ENCODE results near the gene NT5DC2.

The NT5DC2 gene

GRCh38 chr3:52490035-52490938, 43.4 kb downstream of the NT5DC2 start:
- TF ChIP-seq CEBPB (IDR thresholded peaks at IDR 0.05) (no peak), TCF12 (IDR thresholded peaks at IDR 0.05; ENCODE audit: low read depth) (no peak), FOXM1 (IDR thresholded peaks at IDR 0.05; ENCODE audit: borderline replicate concordance, low read depth) (no peak), EGR1 (IDR thresholded peaks at IDR 0.05) (no peak), USF1 (IDR thresholded peaks at IDR 0.05) (no peak), ZBTB7A (IDR thresholded peaks at IDR 0.05; ENCODE audit: low read depth) (no peak), CREB1 (IDR thresholded peaks at IDR 0.05; ENCODE audit: low read depth) (no peak), TEAD4 (IDR thresholded peaks at IDR 0.05) (no peak)

GRCh38 chr3:52489453-52489852, 44.2 kb downstream of the NT5DC2 start:
- TF ChIP-seq YY1 (IDR thresholded peaks at IDR 0.05; ENCODE audit: low read depth) (no peak), EGR1 (IDR thresholded peaks at IDR 0.05) (no peak), CEBPB (IDR thresholded peaks at IDR 0.05) (no peak), USF1 (IDR thresholded peaks at IDR 0.05) (no peak), TEAD4 (IDR thresholded peaks at IDR 0.05) (no peak), TAF1 (IDR thresholded peaks at IDR 0.05; ENCODE audit: low read depth) (no peak), ZBTB7A (IDR thresholded peaks at IDR 0.05; ENCODE audit: low read depth) (no peak), RAD21 (IDR thresholded peaks at IDR 0.05; ENCODE audit: low read depth) (no peak), MAX (IDR thresholded peaks at IDR 0.05) (no peak), FOXM1 (IDR thresholded peaks at IDR 0.05; ENCODE audit: borderline replicate concordance, low read depth) (no peak), TCF12 (IDR thresholded peaks at IDR 0.05; ENCODE audit: low read depth) (no peak), EP300 (IDR thresholded peaks at IDR 0.05; ENCODE audit: borderline replicate concordance) (no peak), REST (IDR thresholded peaks at IDR 0.05; ENCODE audit: low read depth) (no peak), NFIC (IDR thresholded peaks at IDR 0.05) (no peak), CREB1 (IDR thresholded peaks at IDR 0.05; ENCODE audit: low read depth) (no peak)

GRCh38 chr3:52488746-52489145, 44.9 kb downstream of the NT5DC2 start:
- no peak for TF ChIP-seq TAF1 (IDR thresholded peaks at IDR 0.05; ENCODE audit: low read depth)
- TF ChIP-seq CEBPB (IDR thresholded peaks at IDR 0.05), result no peak
- no peak for TF ChIP-seq EGR1 (IDR thresholded peaks at IDR 0.05)
- TF ChIP-seq ZBTB7A (IDR thresholded peaks at IDR 0.05; ENCODE audit: low read depth), result no peak
- no peak for TF ChIP-seq RAD21 (IDR thresholded peaks at IDR 0.05; ENCODE audit: low read depth)
- no peak for TF ChIP-seq TCF12 (IDR thresholded peaks at IDR 0.05; ENCODE audit: low read depth)
- TF ChIP-seq NFIC (IDR thresholded peaks at IDR 0.05), result no peak
- TF ChIP-seq EP300 (IDR thresholded peaks at IDR 0.05; ENCODE audit: borderline replicate concordance), result no peak
- TF ChIP-seq YY1 (IDR thresholded peaks at IDR 0.05; ENCODE audit: low read depth), result no peak
- TF ChIP-seq FOXM1 (IDR thresholded peaks at IDR 0.05; ENCODE audit: borderline replicate concordance, low read depth), result no peak
- no peak for TF ChIP-seq USF1 (IDR thresholded peaks at IDR 0.05)
- TF ChIP-seq TEAD4 (IDR thresholded peaks at IDR 0.05), result no peak
- no peak for TF ChIP-seq REST (IDR thresholded peaks at IDR 0.05; ENCODE audit: low read depth)
- TF ChIP-seq MAX (IDR thresholded peaks at IDR 0.05), result no peak
- no peak for TF ChIP-seq CREB1 (IDR thresholded peaks at IDR 0.05; ENCODE audit: low read depth)

- TF ChIP-seq EP300 (IDR thresholded peaks at IDR 0.05; ENCODE audit: borderline replicate concordance) (no peak), CREB1 (IDR thresholded peaks at IDR 0.05; ENCODE audit: low read depth) (no peak), ZBTB7A (IDR thresholded peaks at IDR 0.05; ENCODE audit: low read depth) (no peak), TAF1 (IDR thresholded peaks at IDR 0.05; ENCODE audit: low read depth) (no peak), RAD21 (IDR thresholded peaks at IDR 0.05; ENCODE audit: low read depth) (no peak), YY1 (IDR thresholded peaks at IDR 0.05; ENCODE audit: low read depth) (no peak), CEBPB (IDR thresholded peaks at IDR 0.05) (no peak), MAX (IDR thresholded peaks at IDR 0.05) (no peak), TEAD4 (IDR thresholded peaks at IDR 0.05) (no peak), NFIC (IDR thresholded peaks at IDR 0.05) (no peak), REST (IDR thresholded peaks at IDR 0.05; ENCODE audit: low read depth) (no peak), EGR1 (IDR thresholded peaks at IDR 0.05) (no peak)
These were observed 45.6 kb downstream of the NT5DC2 start for GRCh38 chr3:52487788-52488691.

Data from Ishikawa (cell line).